ENCODE measurements around the gene PPARA.
"Not testable (repeated sequence)": the region's sequence is repeated elsewhere in the genome, so short reads cannot be mapped to it uniquely, and the experiment has no call there.

The PPARA gene

GRCh38 chr22:46264520-46264919 lies 114.2 kb downstream of the PPARA start:
- not testable (repeated sequence) for H3K4me3 ChIP-seq (ENCODE audit: low read depth, low read length)

GRCh38 chr22:46265627-46266026 lies 115.3 kb downstream of the PPARA start:
- H2AFZ ChIP-seq (ENCODE audit: low read length, unreplicated experiment); H3K4me1 ChIP-seq (ENCODE audit: control insufficient read depth, insufficient read depth, low read length, unreplicated experiment): not testable (repeated sequence)
- peaks cover 23% of the 10 kb centered on the region; the same call in 1 of the 2 replicates for H3K27me3 ChIP-seq (ENCODE audit: insufficient read depth, low read length)

More at GRCh38 chr22:46264520-46264919, 114.2 kb downstream of the PPARA start:
- H3K27ac ChIP-seq (ENCODE audit: low read depth, low read length); H2AFZ ChIP-seq (ENCODE audit: low read length, unreplicated experiment); H3K4me1 ChIP-seq (ENCODE audit: control insufficient read depth, insufficient read depth, low read length, unreplicated experiment); H3K36me3 ChIP-seq (ENCODE audit: insufficient read depth, low read length); H3K79me2 ChIP-seq (ENCODE audit: control insufficient read depth, insufficient read depth, low read length, unreplicated experiment): not testable (repeated sequence)
- peaks cover 25% of the 10 kb centered on the region; the same call in 1 of the 2 replicates for H3K27me3 ChIP-seq (ENCODE audit: insufficient read depth, low read length)

GRCh38 chr22:46267431-46268279 lies 117.3 kb downstream of the PPARA start, which contains the start of gene TTC38:
TTC38 (plus strand) TSS chr22:46268008; CDS start chr22:46268040, 32 bp downstream.
- H3K4me1 ChIP-seq (ENCODE audit: control insufficient read depth, insufficient read depth, low read length, unreplicated experiment): peaks cover 2% of the 10 kb centered on the region
- peaks cover 4% of the 10 kb centered on the region; the same call in 1 of the 2 replicates for H3K27me3 ChIP-seq (ENCODE audit: insufficient read depth, low read length)
- peak within 1 kb of the TSS; percentile 96 for H2AFZ ChIP-seq (ENCODE audit: low read length, unreplicated experiment)
- H3K27ac ChIP-seq (ENCODE audit: low read depth, low read length): no peak within 1 kb of the TSS
- peak within 1 kb of the TSS; percentile 94 for H3K4me3 ChIP-seq (ENCODE audit: low read depth, low read length)
- H3K36me3 ChIP-seq (ENCODE audit: insufficient read depth, low read length): no peaks in the 10 kb centered on the region
- H3K79me2 ChIP-seq (ENCODE audit: control insufficient read depth, insufficient read depth, low read length, unreplicated experiment): peaks cover 5% of the 10 kb centered on the region

More at GRCh38 chr22:46265627-46266026, 115.3 kb downstream of the PPARA start:
- H3K79me2 ChIP-seq (ENCODE audit: control insufficient read depth, insufficient read depth, low read length, unreplicated experiment); H3K36me3 ChIP-seq (ENCODE audit: insufficient read depth, low read length); H3K27ac ChIP-seq (ENCODE audit: low read depth, low read length); H3K4me3 ChIP-seq (ENCODE audit: low read depth, low read length): not testable (repeated sequence)

GRCh38 chr22:46269564-46269963 lies 119.2 kb downstream of the PPARA start:
- peaks cover 5% of the 10 kb centered on the region for H3K79me2 ChIP-seq (ENCODE audit: control insufficient read depth, insufficient read depth, low read length, unreplicated experiment)
- H3K4me1 ChIP-seq (ENCODE audit: control insufficient read depth, insufficient read depth, low read length, unreplicated experiment): peaks cover 2% of the 10 kb centered on the region
- no peaks in the 10 kb centered on the region for H3K27me3 ChIP-seq (ENCODE audit: insufficient read depth, low read length)
- no peaks in the 10 kb centered on the region for H3K36me3 ChIP-seq (ENCODE audit: insufficient read depth, low read length)
- no peak overlapping the region for H2AFZ ChIP-seq (ENCODE audit: low read length, unreplicated experiment)
- H3K4me3 ChIP-seq (ENCODE audit: low read depth, low read length): no peak overlapping the region
- no peak overlapping the region for H3K27ac ChIP-seq (ENCODE audit: low read depth, low read length)

GRCh38 chr22:46272196-46272595 lies 121.9 kb downstream of the PPARA start:
- H3K4me1 ChIP-seq (ENCODE audit: control insufficient read depth, insufficient read depth, low read length, unreplicated experiment): peaks cover 2% of the 10 kb centered on the region
- H3K36me3 ChIP-seq (ENCODE audit: insufficient read depth, low read length): peaks cover 7% of the 10 kb centered on the region

GRCh38 chr22:46272762-46273431 lies 122.6 kb downstream of the PPARA start:
- Histone ChIP-seq H3K4me1 (ENCODE audit: control insufficient read depth, insufficient read depth, low read length, unreplicated experiment) (peaks cover 2% of the 10 kb centered on the region), H3K36me3 (ENCODE audit: insufficient read depth, low read length) (peaks cover 7% of the 10 kb centered on the region), H3K27me3 (ENCODE audit: insufficient read depth, low read length) (no peaks in the 10 kb centered on the region), H3K79me2 (ENCODE audit: control insufficient read depth, insufficient read depth, low read length, unreplicated experiment) (peaks cover 5% of the 10 kb centered on the region), H3K27ac (ENCODE audit: low read depth, low read length) (no peak overlapping the region), H3K4me3 (ENCODE audit: low read depth, low read length) (no peak overlapping the region), H2AFZ (ENCODE audit: low read length, unreplicated experiment) (no peak overlapping the region)

More at GRCh38 chr22:46272196-46272595, 121.9 kb downstream of the PPARA start:
- peaks cover 5% of the 10 kb centered on the region for H3K79me2 ChIP-seq (ENCODE audit: control insufficient read depth, insufficient read depth, low read length, unreplicated experiment)
- H3K4me3 ChIP-seq (ENCODE audit: low read depth, low read length): no peak overlapping the region
- no peaks in the 10 kb centered on the region for H3K27me3 ChIP-seq (ENCODE audit: insufficient read depth, low read length)
- H3K27ac ChIP-seq (ENCODE audit: low read depth, low read length): no peak overlapping the region
- no peak overlapping the region for H2AFZ ChIP-seq (ENCODE audit: low read length, unreplicated experiment)

- Histone ChIP-seq H3K79me2 (ENCODE audit: control insufficient read depth, insufficient read depth, low read length, unreplicated experiment) (no peaks in the 10 kb centered on the region), H3K27ac (ENCODE audit: low read depth, low read length) (no peak overlapping the region), H3K36me3 (ENCODE audit: insufficient read depth, low read length) (peaks cover 7% of the 10 kb centered on the region), H3K27me3 (ENCODE audit: insufficient read depth, low read length) (no peaks in the 10 kb centered on the region), H3K4me1 (ENCODE audit: control insufficient read depth, insufficient read depth, low read length, unreplicated experiment) (peaks cover 2% of the 10 kb centered on the region), H2AFZ (ENCODE audit: low read length, unreplicated experiment) (no peak overlapping the region), H3K4me3 (ENCODE audit: low read depth, low read length) (no peak overlapping the region)
Observed at GRCh38 chr22:46273432-46274148, 123.3 kb downstream of the PPARA start.

GRCh38 chr22:46274381-46274780 lies 124.1 kb downstream of the PPARA start:
- H3K36me3 ChIP-seq (ENCODE audit: insufficient read depth, low read length): peaks cover 7% of the 10 kb centered on the region
- no peaks in the 10 kb centered on the region for H3K79me2 ChIP-seq (ENCODE audit: control insufficient read depth, insufficient read depth, low read length, unreplicated experiment)
- H3K4me1 ChIP-seq (ENCODE audit: control insufficient read depth, insufficient read depth, low read length, unreplicated experiment): no peaks in the 10 kb centered on the region
- H2AFZ ChIP-seq (ENCODE audit: low read length, unreplicated experiment): no peak overlapping the region
- no peaks in the 10 kb centered on the region for H3K27me3 ChIP-seq (ENCODE audit: insufficient read depth, low read length)
- no peak overlapping the region for H3K4me3 ChIP-seq (ENCODE audit: low read depth, low read length)
- H3K27ac ChIP-seq (ENCODE audit: low read depth, low read length): no peak overlapping the region

GRCh38 chr22:46275455-46276122 lies 125.3 kb downstream of the PPARA start:
- Histone ChIP-seq H3K27ac (ENCODE audit: low read depth, low read length) (no peak overlapping the region), H3K36me3 (ENCODE audit: insufficient read depth, low read length) (peaks cover 7% of the 10 kb centered on the region), H3K4me3 (ENCODE audit: low read depth, low read length) (no peak overlapping the region), H3K4me1 (ENCODE audit: control insufficient read depth, insufficient read depth, low read length, unreplicated experiment) (no peaks in the 10 kb centered on the region), H2AFZ (ENCODE audit: low read length, unreplicated experiment) (no peak overlapping the region), H3K27me3 (ENCODE audit: insufficient read depth, low read length) (no peaks in the 10 kb centered on the region), H3K79me2 (ENCODE audit: control insufficient read depth, insufficient read depth, low read length, unreplicated experiment) (no peaks in the 10 kb centered on the region)

GRCh38 chr22:46276563-46276962 lies 126.2 kb downstream of the PPARA start:
- H3K79me2 ChIP-seq (ENCODE audit: control insufficient read depth, insufficient read depth, low read length, unreplicated experiment): no peaks in the 10 kb centered on the region
- H2AFZ ChIP-seq (ENCODE audit: low read length, unreplicated experiment): no peak overlapping the region
- H3K36me3 ChIP-seq (ENCODE audit: insufficient read depth, low read length): peaks cover 7% of the 10 kb centered on the region
- H3K4me1 ChIP-seq (ENCODE audit: control insufficient read depth, insufficient read depth, low read length, unreplicated experiment): no peaks in the 10 kb centered on the region
- H3K27me3 ChIP-seq (ENCODE audit: insufficient read depth, low read length): no peaks in the 10 kb centered on the region
- H3K4me3 ChIP-seq (ENCODE audit: low read depth, low read length): no peak overlapping the region
- H3K27ac ChIP-seq (ENCODE audit: low read depth, low read length): no peak overlapping the region
